Measurements from ENCODE around the gene GJB3. TPM values are rescaled to one million over a fixed set of nuclear protein-coding genes. Genes with fewer than 3 reads are reported as not detected.
A peak's percentile ranks its signal among the peaks of the same experiment; 100 is the strongest.

Gene GJB3
- total RNA-seq, 1 experiment from 2014 or later = 89.9 TPM

- Histone ChIP-seq H3K9me2 (replicated peaks; ENCODE audit: low read length) (no peaks in the 10 kb centered on the region), H3K9ac (ENCODE audit: low read length) (no peak overlapping the region), H3K4me2 (ENCODE audit: low read length) (peak overlapping the region; percentile 98; the same call in 1 of the 2 replicates), H3K9me3 (ENCODE audit: low read length) (no peaks in the 10 kb centered on the region), H3K4me3 (ENCODE audit: low read length) (no peak overlapping the region), H3K27me3 (ENCODE audit: low read length) (no peaks in the 10 kb centered on the region), H4K20me1 (ENCODE audit: low read length) (0 out of 2 replicates have a peak, but pooled peaks cover 7% of the 10 kb centered on the region), H3K36me3 (ENCODE audit: low read depth, low read length) (peaks cover 29% of the 10 kb centered on the region), H3K4me1 (ENCODE audit: insufficient read depth, low read length) (peaks cover 65% of the 10 kb centered on the region), H3K27ac (ENCODE audit: low read length) (no peak overlapping the region), H2AFZ (ENCODE audit: low read length) (no peak overlapping the region), H3K79me2 (ENCODE audit: low read length) (peaks cover 59% of the 10 kb centered on the region), H3F3A (ENCODE audit: low read length, unreplicated experiment) (no peaks in the 10 kb centered on the region)
- BruUV-seq (replicated peaks) = no TSS peak
- DNase-seq (no peak), ATAC-seq (no peak)
- ChIA-PET CTCF (interaction anchor here (0.9 kb wide), 1 partner anchor 98 kb away, joined by 5 read pairs; no protein-coding TSS in a partner anchor), POLR2A (ENCODE audit: unreplicated experiment) (no interaction called here)
- intact Hi-C loops (cut with micrococcal nuclease) = no loop called here
- TF ChIP-seq, protein P1, sequence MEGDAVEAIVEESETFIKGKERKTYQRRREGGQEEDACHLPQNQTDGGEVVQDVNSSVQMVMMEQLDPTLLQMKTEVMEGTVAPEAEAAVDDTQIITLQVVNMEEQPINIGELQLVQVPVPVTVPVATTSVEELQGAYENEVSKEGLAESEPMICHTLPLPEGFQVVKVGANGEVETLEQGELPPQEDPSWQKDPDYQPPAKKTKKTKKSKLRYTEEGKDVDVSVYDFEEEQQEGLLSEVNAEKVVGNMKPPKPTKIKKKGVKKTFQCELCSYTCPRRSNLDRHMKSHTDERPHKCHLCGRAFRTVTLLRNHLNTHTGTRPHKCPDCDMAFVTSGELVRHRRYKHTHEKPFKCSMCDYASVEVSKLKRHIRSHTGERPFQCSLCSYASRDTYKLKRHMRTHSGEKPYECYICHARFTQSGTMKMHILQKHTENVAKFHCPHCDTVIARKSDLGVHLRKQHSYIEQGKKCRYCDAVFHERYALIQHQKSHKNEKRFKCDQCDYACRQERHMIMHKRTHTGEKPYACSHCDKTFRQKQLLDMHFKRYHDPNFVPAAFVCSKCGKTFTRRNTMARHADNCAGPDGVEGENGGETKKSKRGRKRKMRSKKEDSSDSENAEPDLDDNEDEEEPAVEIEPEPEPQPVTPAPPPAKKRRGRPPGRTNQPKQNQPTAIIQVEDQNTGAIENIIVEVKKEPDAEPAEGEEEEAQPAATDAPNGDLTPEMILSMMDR (conservative IDR thresholded peaks at IDR 0.05; ENCODE audit: low read depth, low read length) = no peak
- TF ChIP-seq EZH2 (IDR thresholded peaks at IDR 0.05; ENCODE audit: low read length, unreplicated experiment) (no peak), EZH2phosphoT487 (IDR thresholded peaks at IDR 0.05; ENCODE audit: borderline replicate concordance, low read length) (no peak)
Measured at GRCh38 chr1:34784751-34785221, 3.8 kb downstream of the GJB3 start.

- 0 out of 2 replicates have a peak overlapping the region, but pooled peaks have one; percentile 9 for H3K4me2 ChIP-seq (ENCODE audit: low read length)
- ATAC-seq (no peak), DNase-seq (no peak)
- H3K27ac ChIP-seq (ENCODE audit: low read length) = 0 out of 2 replicates have a peak overlapping the region, but pooled peaks have one; percentile 35
- H3K4me3 ChIP-seq (ENCODE audit: low read length) = no peak overlapping the region
- H3K9me2 ChIP-seq (replicated peaks; ENCODE audit: low read length) = no peaks in the 10 kb centered on the region
- CTCF ChIA-PET = interaction anchor here (0.9 kb wide), 1 partner anchor 98 kb away, joined by 5 read pairs; no protein-coding TSS in a partner anchor
- TF ChIP-seq, protein P1 (conservative IDR thresholded peaks at IDR 0.05; ENCODE audit: low read depth, low read length) = no peak
- no peak for TF ChIP-seq EZH2 (IDR thresholded peaks at IDR 0.05; ENCODE audit: low read length, unreplicated experiment)
- no peak for TF ChIP-seq EZH2phosphoT487 (IDR thresholded peaks at IDR 0.05; ENCODE audit: borderline replicate concordance, low read length)
- intact Hi-C loops (cut with micrococcal nuclease) = no loop called here
- peaks cover 29% of the 10 kb centered on the region for H3K36me3 ChIP-seq (ENCODE audit: low read depth, low read length)
- H3F3A ChIP-seq (ENCODE audit: low read length, unreplicated experiment) = no peaks in the 10 kb centered on the region
- 0 out of 2 replicates have a peak, but pooled peaks cover 7% of the 10 kb centered on the region for H4K20me1 ChIP-seq (ENCODE audit: low read length)
- BruUV-seq (replicated peaks) = no TSS peak
- no peaks in the 10 kb centered on the region for H3K9me3 ChIP-seq (ENCODE audit: low read length)
- H3K27me3 ChIP-seq (ENCODE audit: low read length) = no peaks in the 10 kb centered on the region
- POLR2A ChIA-PET (ENCODE audit: unreplicated experiment) = no interaction called here
- no peak overlapping the region for H2AFZ ChIP-seq (ENCODE audit: low read length)
- peaks cover 59% of the 10 kb centered on the region for H3K4me1 ChIP-seq (ENCODE audit: insufficient read depth, low read length)
- no peak overlapping the region for H3K9ac ChIP-seq (ENCODE audit: low read length)
- H3K79me2 ChIP-seq (ENCODE audit: low read length) = peaks cover 53% of the 10 kb centered on the region
Measured at GRCh38 chr1:34785231-34785874, 4.3 kb downstream of the GJB3 start.

Measured in PC-3 (cell line).